Esophagus muscularis mucosa (tissue), 3 donors: ENCODE measurements around the gene TRAPPC6A.

ENCODE experiments used
- CTCF ChIP-seq, 3 experiments: fragments of 200-600 bp in 2 of 3; fragments of 450-650 bp in 1 of 3; sonication (generic) in 2 of 3; IDR thresholded peaks; one replicate each; pipeline ENCODE4 v1.5.1; 2017 to 2019; ENCODE audit warnings: antibody characterized with exemption in 3 of 3, mild to moderate bottlenecking in 2 of 3, moderate library complexity in 1 of 3
- POLR2AphosphoS5 ChIP-seq, 2 donors: sonication (generic); formaldehyde crosslinking; IDR thresholded peaks; one replicate each; pipeline ENCODE4 v1.6.1; 2017; ENCODE audit warnings: antibody characterized with exemption in 2 of 2

DNA sequence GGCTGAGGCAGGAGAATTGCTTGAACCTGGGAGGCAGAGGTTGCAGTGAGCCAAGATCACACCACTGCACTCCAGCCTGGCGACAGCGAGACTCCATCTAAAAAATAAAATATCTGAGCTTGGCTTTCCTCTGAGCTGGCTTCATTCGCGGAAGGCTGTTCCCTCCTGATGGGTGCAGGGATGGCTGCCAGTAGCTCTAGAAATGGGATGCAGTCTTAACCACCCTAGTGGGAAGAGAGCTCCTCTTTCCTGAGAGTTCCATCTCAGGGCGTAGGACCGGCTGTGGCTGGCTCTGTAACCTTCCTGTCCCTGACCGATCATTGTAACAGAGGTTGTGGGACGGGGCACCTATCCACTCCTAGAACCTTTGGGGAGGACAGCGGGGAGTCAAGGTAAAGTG, 52.7 kb downstream of the TRAPPC6A start:
- TF ChIP-seq CTCF (IDR thresholded peaks at IDR 0.05) (no peak), POLR2AphosphoS5 (IDR thresholded peaks at IDR 0.05) (no peak)
